Urinary bladder (tissue), 4 donors: ENCODE measurements around the gene POGLUT2. TPM values are rescaled to one million over a fixed set of nuclear protein-coding genes. Genes with fewer than 3 reads are reported as not detected.

Source experiments
- DNase-seq: peaks from one replicate; pipeline ENCODE4 v3.0.0-alpha.2; 2015; ENCODE audit errors: extremely low spot score
- H3K27ac ChIP-seq: one replicate; pipeline ENCODE4 v1.5.1; 2013; ENCODE audit warnings: low read depth, mild to moderate bottlenecking, moderate library complexity
- H3K36me3 ChIP-seq: one replicate; pipeline ENCODE4 v1.6.1; 2013; ENCODE audit warnings: mild to moderate bottlenecking, moderate library complexity; ENCODE audit not compliant: insufficient read depth
- H3K4me1 ChIP-seq: one replicate; pipeline ENCODE4 v1.6.1; 2013; ENCODE audit warnings: mild to moderate bottlenecking, moderate library complexity; ENCODE audit not compliant: insufficient read depth
- H3K4me3 ChIP-seq: one replicate; pipeline ENCODE4 v1.5.1; 2013; ENCODE audit warnings: low read depth, low read length
- WGBS: extraction: QIAGEN DNeasy Blood & Tissue Kit; methylation state at CpG from one replicate; pipeline ENCODE4 v1.1.7; 2013; 5-methylcytosine and 5-hydroxymethylcytosine counted together
- polyA plus RNA-seq: library from polyadenylated mRNA; stranded (reverse); fragments of 200-250 nt; gene quantifications from one replicate; pipeline ENCODE4 v1.2.3, GENCODE V29; 2013
- total RNA-seq: library from RNA; depleted of rRNA; stranded (reverse); fragments of >200 nt; gene quantifications from one replicate; pipeline ENCODE4 v1.2.3, GENCODE V29; 2014
- donor health status: healthy with polysubstance abuse.
- donor health status: healthy.

The POGLUT2 gene
- total and polyA plus RNA-seq, 2 donors, result 11.4 to 35.5 TPM

GRCh38 chr13:102769679-102770078, 29.1 kb downstream of the POGLUT2 start:
- no peak for DNase-seq

GRCh38 chr13:102768909-102769308, 29.9 kb downstream of the POGLUT2 start:
- WGBS, result 64% methylated on average over 2 of the region's 2 CpGs
- no peak overlapping the region for H3K4me3 ChIP-seq
- H3K4me1 ChIP-seq, result no peaks in the 10 kb centered on the region
- DNase-seq, result no peak
- no peaks in the 10 kb centered on the region for H3K36me3 ChIP-seq
- no peak overlapping the region for H3K27ac ChIP-seq

More at GRCh38 chr13:102769679-102770078, 29.1 kb downstream of the POGLUT2 start:
- Histone ChIP-seq H3K36me3 (no peaks in the 10 kb centered on the region), H3K27ac (no peak overlapping the region), H3K4me3 (no peak overlapping the region), H3K4me1 (no peaks in the 10 kb centered on the region)
- 76% methylated on average over 4 of the region's 4 CpGs for WGBS

GRCh38 chr13:102763741-102764140, 35.0 kb downstream of the POGLUT2 start:
- Histone ChIP-seq H3K4me3 (no peak overlapping the region), H3K36me3 (no peaks in the 10 kb centered on the region), H3K27ac (no peak overlapping the region), H3K4me1 (no peaks in the 10 kb centered on the region)
- no peak for DNase-seq
- WGBS, result 89% methylated on average over 1 of the region's 1 CpG

- Histone ChIP-seq H3K4me1 (no peaks in the 10 kb centered on the region), H3K36me3 (no peaks in the 10 kb centered on the region), H3K4me3 (no peak overlapping the region), H3K27ac (no peak overlapping the region)
- DNase-seq, result no peak
- 71% methylated on average over 1 of the region's 1 CpG for WGBS
Measured at GRCh38 chr13:102761071-102761470, 37.7 kb downstream of the POGLUT2 start.

- H3K4me3 ChIP-seq, result no peak overlapping the region
- H3K4me1 ChIP-seq, result no peaks in the 10 kb centered on the region
- no peak overlapping the region for H3K27ac ChIP-seq
- no peaks in the 10 kb centered on the region for H3K36me3 ChIP-seq
- WGBS, result 85% methylated on average over 2 of the region's 2 CpGs
- no peak for DNase-seq
Measured at GRCh38 chr13:102758842-102759241, 39.9 kb downstream of the POGLUT2 start.

GRCh38 chr13:102757006-102757405, 41.8 kb downstream of the POGLUT2 start:
- Histone ChIP-seq H3K4me1 (no peaks in the 10 kb centered on the region), H3K27ac (no peak overlapping the region), H3K4me3 (no peak overlapping the region), H3K36me3 (no peaks in the 10 kb centered on the region)
- DNase-seq, result no peak
- WGBS, result 88% methylated on average over 1 of the region's 1 CpG

GRCh38 chr13:102751886-102752285, 46.9 kb downstream of the POGLUT2 start:
- WGBS, result 95% methylated on average over 3 of the region's 3 CpGs
- no peak for DNase-seq

GRCh38 chr13:102742506-102742905, 56.3 kb downstream of the POGLUT2 start:
- Histone ChIP-seq H3K36me3 (no peaks in the 10 kb centered on the region), H3K27ac (no peak overlapping the region), H3K4me1 (no peaks in the 10 kb centered on the region), H3K4me3 (no peak overlapping the region)
- DNase-seq, result no peak

More at GRCh38 chr13:102751886-102752285, 46.9 kb downstream of the POGLUT2 start:
- no peak overlapping the region for H3K27ac ChIP-seq
- no peak overlapping the region for H3K4me3 ChIP-seq
- H3K36me3 ChIP-seq, result no peaks in the 10 kb centered on the region
- H3K4me1 ChIP-seq, result no peaks in the 10 kb centered on the region

- 26% methylated on average over 1 of the region's 1 CpG for WGBS
- Histone ChIP-seq H3K4me1 (no peaks in the 10 kb centered on the region), H3K27ac (no peak overlapping the region), H3K4me3 (no peak overlapping the region), H3K36me3 (no peaks in the 10 kb centered on the region)
- DNase-seq, result no peak
Measured at GRCh38 chr13:102742101-102742500, 56.7 kb downstream of the POGLUT2 start.

Other genes starting within 250 kb of the POGLUT2 start
- 76.1 TPM for gene TPP2, start 202.0 kb downstream of the POGLUT2 start, total RNA-seq
- 22.1 TPM for gene TPP2, start 202.0 kb downstream of the POGLUT2 start, polyA plus RNA-seq
- 0.69 TPM for gene METTL21C, start 103.9 kb downstream of the POGLUT2 start, total RNA-seq
- not detected for gene METTL21C, start 103.9 kb downstream of the POGLUT2 start, polyA plus RNA-seq
- gene TEX30, start 25.2 kb downstream of the POGLUT2 start, total RNA-seq, result 15.6 TPM
- 8.9 TPM for gene TEX30, start 25.2 kb downstream of the POGLUT2 start, polyA plus RNA-seq
- 60.2 TPM for gene BIVM, start 143 bp upstream of the POGLUT2 start, total RNA-seq
- gene BIVM, start 143 bp upstream of the POGLUT2 start, polyA plus RNA-seq, result 14.3 TPM
- 70.8 TPM for gene ERCC5, start 47.1 kb upstream of the POGLUT2 start, total RNA-seq
- 35.9 TPM for gene ERCC5, start 47.1 kb upstream of the POGLUT2 start, polyA plus RNA-seq